ENCODE measurements around the gene PRIMPOL. TPM values are rescaled to one million over a fixed set of nuclear protein-coding genes. Genes with fewer than 3 reads are reported as not detected.

Gene PRIMPOL
- total RNA-seq, 2 donors from 2014 or later = 16.0 to 21.6 TPM

DNA sequence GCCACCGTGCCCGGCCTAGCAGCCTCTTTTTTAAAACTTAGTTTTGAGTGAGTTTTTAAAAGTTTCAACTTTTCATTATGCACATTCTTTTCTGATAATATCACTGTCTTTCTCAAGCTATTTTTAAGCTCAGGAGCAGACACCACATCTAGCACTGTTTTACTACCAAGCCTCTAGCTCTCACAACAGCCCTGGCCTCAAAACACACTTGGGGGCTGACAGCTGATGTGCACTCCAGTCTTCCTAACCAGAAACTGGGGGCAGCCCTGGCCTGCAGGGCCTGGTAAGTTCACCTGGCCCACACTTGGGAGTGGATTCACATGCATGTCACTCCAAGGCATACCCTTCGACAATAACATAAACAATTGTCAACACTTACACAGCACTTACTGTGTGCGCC lies 50.4 kb downstream of the PRIMPOL start:
- Histone ChIP-seq H3K4me3 (no peak overlapping the region), H3K27ac (no peak overlapping the region), H3K27me3 (no peaks in the 10 kb centered on the region), H3K4me1 (no peaks in the 10 kb centered on the region), H3K9me3 (no peaks in the 10 kb centered on the region), H3K9ac (ENCODE audit: low read depth in 2 of 2, low read length in 2 of 2) (no peak overlapping the region), H3K36me3 (no peaks in the 10 kb centered on the region)
- intact Hi-C loops (cut with DNase I) = no loop called here
- DNase-seq = no peak
- TF ChIP-seq, protein P1, sequence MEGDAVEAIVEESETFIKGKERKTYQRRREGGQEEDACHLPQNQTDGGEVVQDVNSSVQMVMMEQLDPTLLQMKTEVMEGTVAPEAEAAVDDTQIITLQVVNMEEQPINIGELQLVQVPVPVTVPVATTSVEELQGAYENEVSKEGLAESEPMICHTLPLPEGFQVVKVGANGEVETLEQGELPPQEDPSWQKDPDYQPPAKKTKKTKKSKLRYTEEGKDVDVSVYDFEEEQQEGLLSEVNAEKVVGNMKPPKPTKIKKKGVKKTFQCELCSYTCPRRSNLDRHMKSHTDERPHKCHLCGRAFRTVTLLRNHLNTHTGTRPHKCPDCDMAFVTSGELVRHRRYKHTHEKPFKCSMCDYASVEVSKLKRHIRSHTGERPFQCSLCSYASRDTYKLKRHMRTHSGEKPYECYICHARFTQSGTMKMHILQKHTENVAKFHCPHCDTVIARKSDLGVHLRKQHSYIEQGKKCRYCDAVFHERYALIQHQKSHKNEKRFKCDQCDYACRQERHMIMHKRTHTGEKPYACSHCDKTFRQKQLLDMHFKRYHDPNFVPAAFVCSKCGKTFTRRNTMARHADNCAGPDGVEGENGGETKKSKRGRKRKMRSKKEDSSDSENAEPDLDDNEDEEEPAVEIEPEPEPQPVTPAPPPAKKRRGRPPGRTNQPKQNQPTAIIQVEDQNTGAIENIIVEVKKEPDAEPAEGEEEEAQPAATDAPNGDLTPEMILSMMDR (IDR thresholded peaks at IDR 0.05) = no peak

DNA sequence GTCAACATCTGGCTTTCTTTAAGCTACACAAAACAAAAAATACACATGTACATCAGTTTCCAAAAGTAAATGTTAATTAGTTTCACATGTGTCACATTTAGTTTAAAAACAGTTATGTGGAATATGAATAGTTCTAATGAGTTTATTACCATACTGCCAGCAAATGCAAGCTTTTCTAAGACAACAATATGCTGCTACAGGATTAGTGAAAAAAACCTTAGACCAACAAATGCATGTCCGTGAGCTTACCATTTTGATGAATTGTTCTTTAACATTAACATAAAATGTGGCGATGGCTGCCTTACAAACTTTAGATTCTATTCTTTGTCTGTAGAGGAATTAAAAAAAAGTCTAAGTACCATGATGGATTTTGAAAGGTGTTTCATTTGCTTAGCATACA lies 52.6 kb downstream of the PRIMPOL start:
- Histone ChIP-seq H3K4me1 (no peaks in the 10 kb centered on the region), H3K9me3 (no peaks in the 10 kb centered on the region), H3K27me3 (no peaks in the 10 kb centered on the region), H3K9ac (ENCODE audit: low read depth in 2 of 2, low read length in 2 of 2) (no peak overlapping the region), H3K36me3 (no peaks in the 10 kb centered on the region), H3K27ac (no peak overlapping the region), H3K4me3 (no peak overlapping the region)
- TF ChIP-seq, protein P1 (IDR thresholded peaks at IDR 0.05) = no peak
- intact Hi-C loops (cut with DNase I) = no loop called here
- no peak for DNase-seq

DNA sequence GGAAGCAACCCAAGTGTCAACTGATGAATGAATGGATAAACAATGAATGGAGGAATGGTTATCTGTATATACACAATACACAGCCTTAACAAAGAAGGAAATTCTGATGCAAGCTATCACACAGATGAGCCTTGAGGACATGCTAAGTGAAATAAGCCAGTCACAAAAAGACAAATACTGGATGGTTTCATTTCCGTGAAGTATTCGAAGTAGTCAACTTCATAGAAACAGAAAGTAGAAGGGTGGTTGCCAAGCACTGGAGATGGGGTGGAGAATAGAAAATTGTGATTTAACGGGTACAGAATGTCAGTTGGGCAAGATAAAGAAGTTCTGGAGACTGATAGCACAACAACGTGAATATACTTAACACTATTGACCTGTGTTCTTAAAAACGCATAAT lies 56.2 kb downstream of the PRIMPOL start:
- intact Hi-C loops (cut with DNase I) = no loop called here
- no peak overlapping the region for H3K9ac ChIP-seq (ENCODE audit: low read depth in 2 of 2, low read length in 2 of 2)
- H3K27me3 ChIP-seq = no peaks in the 10 kb centered on the region
- no peak for DNase-seq
- TF ChIP-seq, protein P1 (IDR thresholded peaks at IDR 0.05) = no peak
- H3K4me1 ChIP-seq = no peaks in the 10 kb centered on the region
- H3K36me3 ChIP-seq = no peaks in the 10 kb centered on the region
- no peak overlapping the region for H3K27ac ChIP-seq
- H3K4me3 ChIP-seq = no peak overlapping the region
- H3K9me3 ChIP-seq = no peaks in the 10 kb centered on the region

DNA sequence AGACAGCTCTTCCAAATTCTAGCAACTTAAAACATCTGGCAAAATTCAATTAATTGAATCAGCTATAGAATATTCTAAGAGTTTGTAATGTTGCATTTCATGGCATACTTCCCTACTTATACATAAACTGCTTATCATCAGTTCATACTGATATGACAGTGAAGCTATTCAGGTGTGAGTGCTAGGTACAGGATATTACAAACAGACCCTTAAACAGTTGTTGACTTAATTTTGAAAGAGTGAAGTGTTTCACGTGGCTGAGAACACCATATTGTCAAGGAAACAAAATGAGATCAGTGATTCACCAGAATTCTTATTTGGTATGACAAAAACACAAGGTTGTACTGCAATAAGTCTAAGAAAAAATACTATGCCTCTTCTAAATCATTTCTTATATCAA lies 56.9 kb downstream of the PRIMPOL start:
- H3K27ac ChIP-seq = no peak overlapping the region
- H3K36me3 ChIP-seq = no peaks in the 10 kb centered on the region
- H3K9ac ChIP-seq (ENCODE audit: low read depth in 2 of 2, low read length in 2 of 2) = no peak overlapping the region
- H3K4me1 ChIP-seq = no peaks in the 10 kb centered on the region
- H3K27me3 ChIP-seq = no peaks in the 10 kb centered on the region
- H3K4me3 ChIP-seq = no peak overlapping the region
- intact Hi-C loops (cut with DNase I) = no loop called here
- TF ChIP-seq, protein P1 (IDR thresholded peaks at IDR 0.05) = no peak
- no peaks in the 10 kb centered on the region for H3K9me3 ChIP-seq
- DNase-seq = no peak

DNA sequence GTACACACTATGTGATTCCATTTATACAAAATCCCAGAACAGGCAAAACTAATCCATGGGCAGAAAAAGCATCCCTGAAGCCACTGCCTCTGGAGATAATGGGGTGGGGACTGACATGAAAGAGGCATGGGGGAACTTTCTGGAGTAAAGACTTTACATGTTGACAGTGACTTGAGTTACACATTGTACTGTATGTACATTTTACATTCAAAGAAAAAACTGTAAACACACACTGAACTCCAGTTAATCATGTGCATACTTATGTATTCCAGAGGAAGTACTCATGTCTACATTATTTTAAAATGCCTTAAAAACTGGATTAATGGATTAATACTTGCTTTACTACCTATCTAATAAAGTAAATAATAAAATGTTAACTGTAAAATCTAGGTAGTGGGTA lies 62.8 kb downstream of the PRIMPOL start:
- H3K9me3 ChIP-seq = no peaks in the 10 kb centered on the region
- TF ChIP-seq, protein P1 (IDR thresholded peaks at IDR 0.05) = no peak
- no peaks in the 10 kb centered on the region for H3K27me3 ChIP-seq
- H3K9ac ChIP-seq (ENCODE audit: low read depth in 2 of 2, low read length in 2 of 2) = no peak overlapping the region
- H3K27ac ChIP-seq = no peak overlapping the region
- intact Hi-C loops (cut with DNase I) = no loop called here
- no peak overlapping the region for H3K4me3 ChIP-seq
- DNase-seq = no peak
- H3K36me3 ChIP-seq = no peaks in the 10 kb centered on the region
- no peaks in the 10 kb centered on the region for H3K4me1 ChIP-seq

DNA sequence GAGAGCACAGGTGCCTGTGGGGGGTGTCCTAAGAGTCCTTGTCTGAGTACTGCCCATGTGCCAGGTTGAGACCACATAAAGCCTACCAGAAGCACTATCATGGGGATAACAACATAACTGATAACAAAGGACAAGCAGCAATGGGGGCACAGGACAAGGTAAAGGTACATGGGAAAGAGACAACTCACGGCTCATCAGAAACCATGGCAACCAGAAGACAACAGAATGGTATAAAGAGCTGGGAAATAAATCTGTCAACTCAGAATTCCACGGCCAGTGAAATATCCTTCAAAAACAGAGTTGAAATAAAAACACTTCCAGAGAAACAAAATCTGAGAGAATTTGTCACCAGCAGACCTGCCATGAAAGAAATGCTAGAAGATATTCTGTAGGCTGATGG lies 64.3 kb downstream of the PRIMPOL start:
- TF ChIP-seq, protein P1 (IDR thresholded peaks at IDR 0.05) = no peak
- Histone ChIP-seq H3K9me3 (no peaks in the 10 kb centered on the region), H3K36me3 (no peaks in the 10 kb centered on the region), H3K4me1 (no peaks in the 10 kb centered on the region), H3K4me3 (no peak overlapping the region), H3K9ac (ENCODE audit: low read depth in 2 of 2, low read length in 2 of 2) (no peak overlapping the region), H3K27me3 (no peaks in the 10 kb centered on the region), H3K27ac (no peak overlapping the region)
- no peak for DNase-seq
- intact Hi-C loops (cut with DNase I) = no loop called here
